NB4 (cell line): ENCODE measurements around the gene EIF4G3.

Experiments
- DNase-seq: peaks from one replicate; pipeline ENCODE4 v3.0.0; 2010; ENCODE audit warnings: low read depth
- H3K4me3 ChIP-seq: one replicate; pipeline ENCODE4 v1.5.1; 2011; ENCODE audit warnings: mild to moderate bottlenecking, low read depth, low read length, moderate library complexity
- CTCF ChIP-seq: IDR thresholded peaks from one replicate; pipeline ENCODE4 v1.5.1; 2012; ENCODE audit warnings: low read depth, low read length
- MAX ChIP-seq: IDR thresholded peaks from 2 replicates; pipeline ENCODE4 v1.6.1; 2011; ENCODE audit warnings: low read depth, low read length
- MYC ChIP-seq: IDR thresholded peaks from 2 replicates; pipeline ENCODE4 v1.6.1; 2011; ENCODE audit warnings: low read depth, low read length
- POLR2A ChIP-seq: IDR thresholded peaks from 2 replicates; pipeline ENCODE4 v1.6.1; 2011; ENCODE audit warnings: mild to moderate bottlenecking; ENCODE audit not compliant: insufficient read length; ENCODE audit errors: extremely low read depth

Gene EIF4G3

DNA sequence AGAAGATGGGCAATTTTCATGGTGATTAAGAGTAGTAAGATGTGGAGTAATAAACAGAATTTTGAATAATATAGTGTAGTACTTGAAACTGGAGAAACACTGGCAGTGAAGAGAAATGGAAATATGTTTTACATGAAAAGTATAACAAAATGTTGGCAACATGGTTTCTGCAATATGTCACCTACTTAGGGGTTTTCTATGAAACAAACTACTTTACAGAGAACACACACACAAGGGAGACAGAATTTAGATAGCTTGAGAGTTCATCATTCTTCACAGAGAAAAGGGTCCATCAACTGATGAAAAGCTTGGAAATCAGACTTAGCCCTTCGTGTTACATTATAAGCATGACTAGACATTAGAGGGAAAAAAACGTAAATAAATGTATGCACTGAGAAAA lies 135.2 kb downstream of the EIF4G3 start:
- H3K4me3 ChIP-seq: no peak overlapping the region
- TF ChIP-seq MAX (no peak), MYC (no peak), POLR2A (no peak), CTCF (no peak)
- no peak for DNase-seq

- no peak for DNase-seq
- no peak overlapping the region for H3K4me3 ChIP-seq
- TF ChIP-seq POLR2A (no peak), MYC (no peak)
Observed at GRCh38 chr1:21037091-21037490, 139.6 kb downstream of the EIF4G3 start.

DNA sequence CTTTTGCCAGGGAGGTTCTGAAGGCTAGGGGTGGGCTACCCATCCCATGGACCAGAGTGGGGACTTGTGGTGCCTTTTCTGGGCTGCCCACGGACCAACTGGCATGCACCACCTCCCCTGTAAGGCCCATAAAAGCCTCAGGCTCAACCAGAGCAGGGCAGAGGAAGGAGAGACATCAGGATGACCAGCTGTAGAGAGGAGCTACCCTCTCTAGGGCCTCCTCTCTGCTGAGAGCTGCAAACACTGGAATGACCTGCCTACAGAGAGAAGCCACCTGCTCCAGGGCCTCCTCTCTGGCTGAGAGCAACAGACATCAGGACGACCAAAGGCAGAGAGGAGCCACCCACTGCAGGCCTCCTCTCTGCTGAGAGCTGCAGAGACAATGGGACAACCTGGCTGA lies 140.9 kb downstream of the EIF4G3 start:
- TF ChIP-seq MYC: no peak
- TF ChIP-seq POLR2A: no peak
- no peak for TF ChIP-seq MAX
- no peak for TF ChIP-seq CTCF
- peak; percentile 8 for DNase-seq
- H3K4me3 ChIP-seq: no peak overlapping the region

DNA sequence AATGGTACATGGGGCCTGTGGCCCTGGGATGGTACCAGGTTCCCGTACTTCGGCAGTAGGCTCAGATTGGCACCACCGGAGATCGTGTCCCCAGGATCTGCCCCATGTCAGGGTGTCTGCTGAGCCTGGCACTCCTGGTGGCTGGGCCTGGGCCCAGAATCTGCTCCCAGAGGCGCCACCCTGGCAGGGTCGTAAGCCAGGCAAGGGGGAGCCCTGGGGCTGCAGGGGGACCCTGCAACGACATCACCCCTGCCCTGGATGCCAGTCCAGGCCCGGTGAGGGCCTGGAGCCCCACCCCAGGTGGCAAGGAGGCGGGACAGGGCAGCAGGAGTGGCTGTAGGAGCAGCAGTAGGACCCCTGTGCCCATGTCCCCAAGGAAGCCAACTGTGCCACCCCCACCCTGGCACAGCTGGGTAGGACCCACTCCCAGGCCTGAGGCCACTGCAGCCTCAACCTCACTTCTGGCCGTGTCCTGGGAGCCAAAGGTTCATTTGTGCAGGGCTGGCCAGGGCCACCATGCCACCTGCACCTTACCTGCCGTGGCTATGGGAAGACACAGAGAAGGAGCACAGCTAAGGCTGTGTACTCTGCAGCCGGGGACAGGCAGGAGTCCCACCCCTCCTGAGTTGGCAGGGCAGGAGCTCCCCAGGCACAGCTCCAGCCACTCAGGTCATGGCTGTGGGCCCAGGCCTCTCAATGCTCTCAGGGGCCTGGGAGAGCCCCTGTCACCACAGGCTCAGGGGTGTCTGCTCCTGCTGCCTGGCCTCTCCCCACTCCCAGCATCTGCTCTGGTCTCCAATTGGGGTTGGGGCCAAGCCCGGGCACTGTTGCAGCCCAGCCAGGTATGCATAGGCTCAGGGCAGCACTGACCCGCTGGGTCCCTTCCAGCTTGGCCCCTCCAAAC lies 141.7 kb downstream of the EIF4G3 start:
- H3K4me3 ChIP-seq: no peak overlapping the region
- no peak for DNase-seq
- TF ChIP-seq MAX: no peak
- TF ChIP-seq MYC: no peak
- TF ChIP-seq CTCF: no peak
- no peak for TF ChIP-seq POLR2A

DNA sequence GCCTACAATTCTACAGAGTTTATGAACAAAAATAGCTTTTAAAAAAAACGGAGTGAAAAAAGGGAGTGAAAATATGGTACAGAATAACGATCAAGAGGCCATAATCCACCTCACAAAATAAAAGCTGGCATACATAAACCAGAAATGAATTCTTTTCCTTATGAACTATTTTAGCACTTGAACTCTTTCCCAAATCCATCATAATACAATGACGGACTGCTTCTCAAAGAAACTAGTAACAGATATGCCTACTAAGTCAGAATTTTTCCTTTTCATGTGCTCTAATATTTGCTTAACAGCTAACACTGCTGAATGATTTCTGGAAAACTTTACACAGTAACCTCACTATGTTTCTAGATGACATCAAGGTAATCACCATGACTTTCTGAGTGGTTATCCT lies 144.0 kb downstream of the EIF4G3 start:
- DNase-seq: no peak
- no peak for TF ChIP-seq MYC
- no peak for TF ChIP-seq POLR2A
- TF ChIP-seq CTCF: no peak
- no peak for TF ChIP-seq MAX
- H3K4me3 ChIP-seq: no peak overlapping the region

GRCh38 chr1:21030181-21030580 lies 146.5 kb downstream of the EIF4G3 start:
- H3K4me3 ChIP-seq: no peak overlapping the region
- DNase-seq: no peak
- TF ChIP-seq CTCF: no peak
- no peak for TF ChIP-seq MAX
- no peak for TF ChIP-seq POLR2A
- no peak for TF ChIP-seq MYC
